WTC11 (cell line): ENCODE data around the gene PTGER2.

Source experiments
- ATF1 ChIP-seq: sonication (generic); formaldehyde crosslinking; IDR thresholded peaks from 2 replicates; pipeline ENCODE4 v1.8.1; 2023; ENCODE audit warnings: mild to moderate bottlenecking, moderate library complexity, missing genetic modification reagents
- CTCF ChIP-seq: fragments of 200-600 bp; IDR thresholded peaks from 2 replicates; pipeline ENCODE4 v1.8.0; 2022; ENCODE audit warnings: antibody characterized with exemption
- ETV6 ChIP-seq: sonication (generic); formaldehyde crosslinking; IDR thresholded peaks from 2 replicates; pipeline ENCODE4 v1.8.1; 2022; ENCODE audit warnings: mild to moderate bottlenecking, missing genetic modification reagents
- FOXP4 ChIP-seq: sonication (generic); formaldehyde crosslinking; IDR thresholded peaks from 2 replicates; pipeline ENCODE4 v1.8.0; 2022; ENCODE audit warnings: mild to moderate bottlenecking, missing genetic modification reagents
- JAZF1 ChIP-seq: fragments of 250-450 bp; sonication (Bioruptor Pico); IDR thresholded peaks from 2 replicates; pipeline ENCODE4 v1.9.0; 2021; ENCODE audit warnings: moderate library complexity, mild to moderate bottlenecking, inconsistent platforms
- JUN ChIP-seq: sonication (generic); formaldehyde crosslinking; IDR thresholded peaks from 2 replicates; pipeline ENCODE4 v1.8.0; 2023; ENCODE audit warnings: mild to moderate bottlenecking, missing genetic modification reagents
- NR1H2 ChIP-seq: sonication (generic); formaldehyde crosslinking; IDR thresholded peaks from 2 replicates; pipeline ENCODE4 v1.9.0; 2021; ENCODE audit warnings: mild to moderate bottlenecking, moderate library complexity, missing genetic modification reagents
- RELA ChIP-seq: sonication (generic); formaldehyde crosslinking; IDR thresholded peaks from 2 replicates; pipeline ENCODE4 v1.8.1; 2022; ENCODE audit warnings: missing genetic modification reagents, mild to moderate bottlenecking, borderline replicate concordance
- USF1 ChIP-seq: sonication (generic); formaldehyde crosslinking; IDR thresholded peaks from 2 replicates; pipeline ENCODE4 v1.8.0; 2022; ENCODE audit warnings: mild to moderate bottlenecking, missing genetic modification reagents
- ZNF512 ChIP-seq: sonication (generic); formaldehyde crosslinking; IDR thresholded peaks from 2 replicates; pipeline ENCODE4 v1.8.1; 2022; ENCODE audit warnings: missing genetic modification reagents, borderline replicate concordance
- TF ChIP-seq, protein P1 (sequence below): sonication (generic); formaldehyde crosslinking; conservative IDR thresholded peaks from 2 replicates; pipeline ENCODE4 v1.8.1; 2022; ENCODE audit warnings: mild to moderate bottlenecking, missing genetic modification reagents

DNA sequence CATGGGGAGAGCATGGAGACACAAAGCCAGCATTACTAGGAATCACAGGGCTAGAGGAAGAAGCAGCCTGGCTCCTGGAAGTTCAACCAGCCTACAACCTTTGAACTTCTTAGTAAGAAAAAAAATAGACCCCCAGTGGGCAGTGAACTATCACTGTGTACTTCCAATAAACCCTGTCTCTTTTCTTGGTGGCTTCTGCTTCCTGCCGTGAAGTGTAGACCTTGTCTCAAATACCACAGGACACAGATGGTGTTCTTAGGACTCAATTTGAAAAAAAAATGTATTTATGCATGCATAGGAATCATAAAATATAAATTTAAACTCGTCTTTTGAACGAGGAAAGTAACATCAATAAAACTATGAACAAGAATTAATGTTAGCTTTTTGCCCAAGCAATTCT lies 3.6 kb upstream of the PTGER2 start:
- TF ChIP-seq CTCF (no peak), ETV6 (CRISPR knock-in tag) (no peak), ZNF512 (CRISPR knock-in tag) (no peak), NR1H2 (CRISPR knock-in tag) (no peak), ATF1 (CRISPR knock-in tag) (no peak), JUN (CRISPR knock-in tag) (no peak), USF1 (CRISPR knock-in tag) (no peak), RELA (CRISPR knock-in tag) (no peak), JAZF1 (CRISPR knock-in tag) (no peak), FOXP4 (no peak)
- TF ChIP-seq, protein P1, sequence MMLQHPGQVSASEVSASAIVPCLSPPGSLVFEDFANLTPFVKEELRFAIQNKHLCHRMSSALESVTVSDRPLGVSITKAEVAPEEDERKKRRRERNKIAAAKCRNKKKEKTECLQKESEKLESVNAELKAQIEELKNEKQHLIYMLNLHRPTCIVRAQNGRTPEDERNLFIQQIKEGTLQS, result no peak
